ENCODE measurements around the gene GSK3A. TPM values are rescaled to one million over a fixed set of nuclear protein-coding genes. Genes with fewer than 3 reads are reported as not detected.
A peak's percentile ranks its signal among the peaks of the same experiment; 100 is the strongest.

The GSK3A gene
- polyA plus RNA-seq, 4 donors: 75.9 to 82.2 (median 80.9) TPM

- DNase-seq (ENCODE audit: low read depth in 4 of 4, low spot score in 3 of 4): no peak
Observed at GRCh38 chr19:42281146-42281826, 38.9 kb upstream of the GSK3A start.

- no peak for DNase-seq (ENCODE audit: low read depth in 4 of 4, low spot score in 3 of 4)
Observed at GRCh38 chr19:42280815-42281145, 38.4 kb upstream of the GSK3A start.

GRCh38 chr19:42279902-42280814 is 37.8 kb upstream of the GSK3A start:
- DNase-seq (ENCODE audit: low read depth in 4 of 4, low spot score in 3 of 4): peak in 1 of 4 donors; percentile 74

GRCh38 chr19:42279155-42279901 is 36.9 kb upstream of the GSK3A start:
- DNase-seq (ENCODE audit: low read depth in 4 of 4, low spot score in 3 of 4): no peak

GRCh38 chr19:42278452-42279154 is 36.2 kb upstream of the GSK3A start:
- DNase-seq (ENCODE audit: low read depth in 4 of 4, low spot score in 3 of 4): no peak

GRCh38 chr19:42277821-42278451 is 35.5 kb upstream of the GSK3A start:
- no peak for DNase-seq (ENCODE audit: low read depth in 4 of 4, low spot score in 3 of 4)

GRCh38 chr19:42276821-42277220 is 34.4 kb upstream of the GSK3A start:
- DNase-seq (ENCODE audit: low read depth in 4 of 4, low spot score in 3 of 4): no peak

GRCh38 chr19:42276284-42276683 is 33.9 kb upstream of the GSK3A start:
- no peak for DNase-seq (ENCODE audit: low read depth in 4 of 4, low spot score in 3 of 4)

GRCh38 chr19:42275517-42275916 is 33.1 kb upstream of the GSK3A start:
- no peak for DNase-seq (ENCODE audit: low read depth in 4 of 4, low spot score in 3 of 4)

- DNase-seq (ENCODE audit: low read depth in 4 of 4, low spot score in 3 of 4): no peak
Observed at GRCh38 chr19:42275103-42275502, 32.7 kb upstream of the GSK3A start.

- DNase-seq (ENCODE audit: low read depth in 4 of 4, low spot score in 3 of 4): no peak
Observed at GRCh38 chr19:42274065-42274682, 31.8 kb upstream of the GSK3A start.

GRCh38 chr19:42273407-42274064 is 31.1 kb upstream of the GSK3A start:
- no peak for DNase-seq (ENCODE audit: low read depth in 4 of 4, low spot score in 3 of 4)

GRCh38 chr19:42272989-42273406 is 30.6 kb upstream of the GSK3A start:
- DNase-seq (ENCODE audit: low read depth in 4 of 4, low spot score in 3 of 4): no peak

GRCh38 chr19:42272535-42272897 is 30.1 kb upstream of the GSK3A start:
- no peak for DNase-seq (ENCODE audit: low read depth in 4 of 4, low spot score in 3 of 4)

GRCh38 chr19:42271861-42272534 is 29.6 kb upstream of the GSK3A start:
- DNase-seq (ENCODE audit: low read depth in 4 of 4, low spot score in 3 of 4): no peak

- no peak for DNase-seq (ENCODE audit: low read depth in 4 of 4, low spot score in 3 of 4)
Observed at GRCh38 chr19:42271045-42271419, 28.6 kb upstream of the GSK3A start.

GRCh38 chr19:42270346-42271044 is 28.1 kb upstream of the GSK3A start:
- DNase-seq (ENCODE audit: low read depth in 4 of 4, low spot score in 3 of 4): no peak
